Measurements from ENCODE around the gene GRIP2.

Gene GRIP2

DNA sequence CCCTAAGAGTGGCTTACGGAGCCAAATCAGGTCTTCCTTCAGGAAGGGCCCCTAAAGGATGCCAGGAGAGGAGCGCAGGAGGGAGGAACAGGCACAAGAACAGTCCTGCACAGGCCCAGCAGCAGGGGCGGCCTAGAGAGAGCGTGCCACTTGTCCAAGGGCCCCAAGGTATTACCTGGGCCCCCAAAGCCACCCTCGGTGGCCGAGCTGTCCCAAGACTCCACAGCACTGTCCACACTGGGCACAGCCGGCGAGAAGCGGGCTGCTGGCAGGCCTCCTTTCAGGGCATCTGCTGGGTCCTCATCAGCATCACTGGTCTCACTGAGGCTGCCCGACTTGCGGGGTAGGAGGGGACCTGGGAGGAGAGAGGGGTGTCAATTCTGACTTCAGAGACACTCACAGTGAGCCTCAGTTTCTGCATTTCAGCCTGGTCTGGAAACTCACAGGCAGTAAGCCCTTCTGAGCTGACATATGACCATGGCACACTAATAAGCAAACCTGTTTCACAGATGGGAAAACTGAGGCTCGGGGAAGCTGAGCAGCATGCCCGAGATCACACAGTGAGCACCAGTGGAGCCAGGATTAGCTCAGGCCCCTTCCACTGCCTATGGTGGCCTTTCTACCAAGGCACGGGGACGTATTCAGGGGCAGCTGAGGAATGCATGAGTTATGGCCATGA lies 33.4 kb downstream of the GRIP2 start:
- DNase-seq (ENCODE audit: low read depth, low spot score): no peak

DNA sequence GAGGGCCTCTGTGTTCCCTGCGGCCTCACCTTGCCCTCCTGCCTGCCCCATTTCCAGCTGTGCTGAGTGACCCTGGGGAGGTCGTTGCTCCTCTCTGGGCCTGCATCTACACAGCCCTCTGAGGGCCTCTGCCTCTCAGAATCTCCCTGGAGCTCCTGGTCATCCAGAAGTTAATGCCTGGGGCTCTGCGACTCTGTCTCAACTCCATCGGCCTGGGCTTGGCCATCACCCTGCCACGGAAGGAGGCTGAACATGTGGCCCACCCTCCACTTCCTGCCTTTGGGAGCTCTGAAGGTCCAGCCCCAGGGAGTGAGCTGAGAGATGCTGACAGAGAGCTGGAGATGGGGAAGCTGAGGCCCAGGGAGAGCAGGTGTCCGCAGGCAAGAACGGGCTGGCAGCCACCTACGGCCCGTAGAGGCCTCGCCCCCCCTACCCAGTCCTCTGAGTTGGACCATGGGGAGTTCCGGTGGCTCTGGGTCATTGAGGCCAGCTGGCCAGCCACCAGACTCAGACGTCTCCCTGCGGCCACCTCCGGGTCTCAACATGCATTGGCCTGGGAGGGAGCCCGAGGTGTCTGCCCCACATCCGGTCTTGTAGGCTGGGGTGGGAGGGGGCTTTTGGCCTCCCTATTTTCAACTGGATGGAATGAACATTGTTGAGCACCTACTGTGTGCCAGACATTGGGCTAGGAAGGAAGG lies 34.2 kb downstream of the GRIP2 start:
- no peak for DNase-seq (ENCODE audit: low read depth, low spot score)

DNA sequence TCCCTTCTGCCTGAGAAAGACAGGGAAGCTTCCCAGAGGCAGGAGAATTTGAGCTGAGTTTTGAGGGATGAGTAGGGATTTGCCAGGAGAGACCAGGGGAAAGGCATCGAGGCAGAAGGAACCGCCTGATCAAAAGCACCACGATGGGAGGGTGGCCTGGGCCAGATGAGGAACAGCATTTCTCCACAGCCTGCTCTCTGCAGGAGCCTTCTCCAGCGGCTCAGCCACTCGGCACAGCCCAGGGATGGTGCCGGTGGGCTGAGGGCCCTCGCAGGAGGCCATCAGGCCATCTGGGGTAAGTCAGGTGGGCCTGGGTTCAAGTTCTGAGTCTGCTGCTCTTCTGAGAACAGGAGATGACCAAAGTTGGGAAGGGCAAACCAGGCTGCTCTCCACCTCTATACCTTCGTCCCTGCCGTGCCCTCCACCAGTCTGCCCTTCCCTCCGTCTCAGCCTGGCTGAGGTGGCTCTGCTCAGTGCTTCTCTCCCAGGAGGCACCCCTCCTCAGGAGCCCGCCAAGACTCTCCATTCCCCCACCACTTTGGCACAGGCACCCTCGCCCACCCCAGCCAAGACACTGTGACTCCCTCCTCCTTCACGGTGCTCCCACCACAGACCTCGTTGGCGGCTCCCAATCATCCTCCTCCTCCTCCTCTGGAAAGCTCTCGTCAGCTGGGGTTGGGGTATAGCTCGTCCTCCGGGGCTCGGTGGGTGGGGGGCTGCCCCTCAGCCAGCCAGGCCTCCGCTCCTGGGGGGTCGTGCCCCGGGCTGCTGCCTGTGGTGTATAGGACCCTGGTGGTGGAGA lies 34.9 kb downstream of the GRIP2 start:
- no peak for DNase-seq (ENCODE audit: low read depth, low spot score)

DNA sequence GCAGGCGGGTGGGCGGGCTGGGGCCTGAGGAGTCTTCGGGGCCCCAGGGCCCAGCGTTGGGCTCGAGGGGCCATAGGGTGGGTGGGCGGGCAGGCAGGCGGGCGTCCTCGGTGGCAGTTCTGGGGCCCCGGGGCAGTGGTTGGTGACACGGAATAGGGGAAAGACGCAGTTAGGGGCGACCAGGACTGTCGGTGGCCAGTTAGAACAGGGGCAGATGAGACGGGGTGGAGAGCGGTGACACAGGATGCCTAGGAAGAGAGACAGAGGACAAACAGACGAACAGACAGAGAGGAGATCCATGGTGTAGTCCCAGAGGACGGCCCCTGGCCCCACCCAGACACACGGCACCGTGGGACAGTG lies 36.5 kb downstream of the GRIP2 start:
- no peak for DNase-seq (ENCODE audit: low read depth, low spot score)

DNA sequence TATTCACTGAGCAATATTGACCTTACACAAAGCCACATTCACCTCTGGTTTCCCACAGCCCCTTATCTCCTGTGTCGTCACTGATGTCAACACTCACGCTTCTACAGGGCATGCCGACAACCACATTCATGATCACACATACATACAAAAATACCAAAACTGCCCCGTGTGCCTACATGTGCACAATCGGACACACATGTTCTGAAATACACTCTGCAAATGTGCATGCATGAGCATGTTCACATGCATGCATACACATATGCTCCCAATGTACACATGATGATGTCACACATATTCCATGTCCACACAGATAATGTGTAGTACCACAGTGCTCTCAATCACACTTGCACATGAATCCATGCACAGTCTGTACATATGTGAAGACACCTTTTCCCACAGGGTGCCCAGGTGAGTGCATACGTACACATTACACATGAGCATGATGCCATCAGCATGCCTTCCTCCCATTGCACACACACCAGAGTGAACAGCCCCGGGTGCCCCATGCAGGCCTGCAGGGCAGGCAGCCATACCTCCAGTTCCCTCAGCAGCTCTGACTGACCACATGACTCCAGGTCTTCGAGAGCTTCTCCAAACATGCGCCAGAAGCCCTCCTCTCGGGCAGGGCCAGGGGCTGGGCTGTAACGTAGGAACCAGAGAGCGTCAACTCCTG lies 37.0 kb downstream of the GRIP2 start:
- no peak for DNase-seq (ENCODE audit: low read depth, low spot score)

DNA sequence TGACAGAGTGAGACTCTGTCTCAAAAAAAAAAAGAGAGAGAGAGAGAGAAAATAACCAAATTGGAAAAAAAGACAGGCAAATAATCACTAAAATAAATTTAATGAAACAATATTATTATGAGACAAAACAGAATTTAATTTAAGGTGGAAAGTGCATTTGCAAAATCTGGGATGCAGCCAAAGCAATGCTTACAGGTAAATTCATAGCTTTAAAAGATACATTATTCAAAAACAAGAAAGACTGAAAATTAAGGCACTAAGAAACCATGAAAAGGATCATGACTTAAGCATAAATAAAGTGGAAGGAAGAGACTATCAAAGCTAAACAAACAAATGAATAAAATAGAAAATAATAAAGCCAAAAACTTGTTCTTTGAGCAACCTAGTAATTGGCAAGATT lies 37.7 kb downstream of the GRIP2 start:
- DNase-seq (ENCODE audit: low read depth, low spot score): no peak

DNA sequence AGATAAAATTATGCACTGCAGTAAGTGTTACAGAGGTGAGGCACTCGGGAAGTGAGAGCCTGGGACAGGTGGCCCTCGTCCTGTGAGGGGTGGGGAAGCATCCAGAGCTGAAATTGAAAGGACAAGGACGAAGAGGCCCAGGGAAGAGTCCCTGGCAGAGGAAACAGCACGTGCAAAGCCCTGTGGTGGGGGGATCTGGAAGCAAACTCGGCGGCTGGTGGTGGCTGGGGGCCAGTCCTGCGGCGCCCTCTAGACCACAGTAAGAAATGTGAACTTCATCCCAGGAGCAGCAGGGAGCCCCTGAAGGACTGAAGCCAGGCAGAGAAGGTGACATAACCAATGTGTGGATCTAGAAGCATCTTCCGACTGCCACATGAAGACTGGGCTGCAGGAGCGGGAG lies 42.8 kb downstream of the GRIP2 start:
- no peak for DNase-seq (ENCODE audit: low read depth, low spot score)

DNA sequence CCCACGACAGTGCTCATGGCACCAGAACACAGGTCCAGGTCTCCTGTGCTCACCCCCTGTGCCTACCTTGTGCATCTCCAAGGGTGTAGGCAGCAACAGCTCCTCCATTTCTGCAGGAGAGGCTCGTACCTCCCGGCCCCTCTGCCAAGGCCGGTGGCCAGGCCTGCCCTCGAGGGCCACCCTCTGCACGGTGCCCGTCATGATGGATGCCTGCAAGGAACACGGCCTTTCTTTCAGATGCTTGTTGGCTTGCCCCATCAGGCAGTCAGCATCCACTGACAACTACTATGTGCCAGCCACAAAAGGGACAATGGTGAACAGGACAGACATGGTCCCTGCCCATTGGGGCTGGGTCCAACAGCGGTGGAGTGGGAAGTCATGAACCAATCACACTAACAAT lies 43.8 kb downstream of the GRIP2 start:
- DNase-seq (ENCODE audit: low read depth, low spot score): no peak

DNA sequence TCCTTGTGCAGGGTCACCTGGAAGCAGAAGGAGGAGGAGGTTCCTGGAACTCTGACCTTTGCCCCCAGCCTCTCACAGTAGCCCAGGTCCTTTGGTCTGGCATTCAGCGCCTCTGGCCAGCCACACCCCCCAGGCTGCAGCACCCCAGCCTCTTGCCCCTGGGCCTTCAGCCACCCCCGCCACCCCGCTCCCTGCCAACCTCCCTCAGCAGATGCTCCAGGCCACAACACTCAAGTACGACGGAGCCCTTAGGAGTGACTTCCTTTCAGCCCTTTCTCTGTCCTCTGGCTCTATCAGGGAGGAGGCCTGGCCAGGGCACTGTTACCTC lies 45.2 kb downstream of the GRIP2 start:
- no peak for DNase-seq (ENCODE audit: low read depth, low spot score)

DNA sequence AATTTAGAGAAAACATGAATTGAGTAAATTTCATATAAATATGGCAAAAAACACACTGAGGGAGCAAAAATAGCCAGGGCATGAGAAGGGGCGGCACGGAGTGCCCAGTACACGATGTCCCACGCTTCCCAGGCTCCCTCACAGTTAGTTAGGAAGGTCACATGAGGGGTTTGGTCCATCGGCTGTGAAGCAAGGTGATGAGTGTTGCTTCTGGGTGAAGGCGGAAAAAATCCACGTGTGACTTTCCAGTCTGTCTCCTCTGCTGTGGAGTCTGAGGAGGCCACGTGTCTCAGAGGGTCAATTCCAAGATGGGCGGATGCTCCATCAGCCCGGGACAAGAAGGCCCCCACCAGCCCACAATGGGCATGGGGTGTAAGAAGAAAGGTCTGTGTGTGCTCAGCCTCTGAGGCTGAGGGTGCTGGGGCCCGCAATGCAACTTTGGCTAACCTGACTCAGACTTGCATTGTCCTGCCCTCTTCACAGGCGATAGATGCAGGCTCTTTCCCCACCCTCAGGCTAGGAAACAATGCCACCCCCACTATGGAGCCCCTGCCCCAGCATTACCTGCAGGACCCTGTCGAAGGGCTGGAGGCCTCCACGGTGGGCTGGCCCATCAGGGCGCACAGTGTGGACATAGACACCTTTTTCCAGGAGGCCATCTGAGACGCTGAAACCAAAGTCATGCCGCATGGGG lies 45.7 kb downstream of the GRIP2 start:
- no peak for DNase-seq (ENCODE audit: low read depth, low spot score)

DNA sequence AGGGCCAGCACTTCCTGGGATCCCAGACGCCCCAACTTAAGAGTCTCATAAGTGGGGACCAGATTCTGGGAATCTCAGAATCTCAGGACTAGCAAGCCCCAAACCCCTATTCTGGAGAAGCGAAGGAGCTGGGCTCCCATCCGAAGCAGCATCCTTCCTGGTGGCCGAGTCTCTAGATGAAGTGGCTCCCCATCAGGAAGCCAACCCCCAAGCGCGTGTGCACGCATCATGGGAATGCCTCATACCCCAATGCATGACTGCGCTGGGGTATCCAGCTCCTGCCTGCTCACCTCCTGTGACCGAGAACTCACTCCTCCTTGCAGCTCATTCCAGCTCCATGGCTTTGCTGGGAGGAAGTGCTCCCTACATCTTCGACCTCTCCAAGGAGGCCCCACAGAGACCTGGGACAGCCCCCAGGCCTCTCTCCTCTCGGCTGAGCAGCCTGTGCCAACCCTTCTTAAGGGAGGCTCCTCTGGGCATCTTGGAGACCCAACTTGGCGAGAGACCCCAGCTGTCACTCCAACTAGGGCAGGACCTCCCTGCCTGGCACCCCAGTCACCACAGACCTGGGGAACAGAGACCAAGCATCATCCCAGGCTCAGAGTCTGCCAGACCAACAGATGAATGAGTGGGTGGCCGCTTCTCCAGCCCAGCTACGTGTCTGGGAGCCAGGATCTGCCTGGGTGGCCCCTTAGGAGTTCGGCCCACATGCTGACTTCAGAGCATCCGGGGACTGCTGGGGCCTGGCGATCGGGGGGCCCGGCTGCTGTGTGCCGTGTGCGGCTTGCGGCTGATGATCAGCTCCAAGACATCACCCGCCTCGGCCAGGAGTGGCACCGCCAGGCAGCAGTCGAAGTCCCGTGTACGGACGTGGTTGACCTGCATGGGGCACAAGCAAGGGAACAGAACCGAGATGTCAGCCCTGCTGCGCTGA lies 46.9 kb downstream of the GRIP2 start:
- no peak for DNase-seq (ENCODE audit: low read depth, low spot score)

DNA sequence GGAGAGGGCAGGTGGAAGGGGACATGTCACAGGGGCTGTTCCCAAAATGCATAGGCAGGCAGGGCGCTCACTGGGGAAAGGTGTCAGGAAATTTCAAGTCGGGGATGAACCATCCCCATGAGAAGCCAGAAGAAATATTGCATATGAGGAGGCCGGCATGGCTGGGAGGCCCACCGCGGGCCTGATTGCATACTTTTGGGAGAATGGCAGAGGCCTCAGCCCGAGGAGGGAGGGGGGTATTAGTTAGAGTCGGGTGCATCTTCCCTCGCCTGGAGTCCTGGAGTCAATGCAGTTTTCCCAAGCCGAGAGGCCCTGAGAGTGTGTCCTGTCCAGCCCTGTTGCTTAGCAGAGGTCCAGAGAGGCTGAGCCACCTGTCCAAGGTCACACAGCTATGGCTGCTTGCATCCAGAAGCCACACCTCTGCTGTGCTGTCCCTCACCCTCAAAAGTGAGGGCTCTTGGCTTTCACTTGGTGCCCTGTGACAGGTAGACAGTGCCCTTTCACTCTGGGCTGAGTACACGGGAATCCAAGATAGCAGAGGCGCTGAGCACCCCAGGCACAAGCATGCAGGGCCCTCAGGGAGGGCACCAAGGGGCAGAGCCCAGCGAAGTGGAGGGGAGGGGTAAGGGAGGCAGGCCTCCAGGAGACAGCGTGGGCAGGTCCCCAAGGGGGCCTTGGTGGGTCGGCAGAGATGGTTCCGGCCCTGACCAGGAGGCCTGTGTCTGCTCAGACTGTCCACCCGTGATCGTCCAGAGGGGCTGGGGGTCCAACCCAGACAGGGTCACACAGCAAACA lies 48.5 kb downstream of the GRIP2 start:
- DNase-seq (ENCODE audit: low read depth, low spot score): no peak

DNA sequence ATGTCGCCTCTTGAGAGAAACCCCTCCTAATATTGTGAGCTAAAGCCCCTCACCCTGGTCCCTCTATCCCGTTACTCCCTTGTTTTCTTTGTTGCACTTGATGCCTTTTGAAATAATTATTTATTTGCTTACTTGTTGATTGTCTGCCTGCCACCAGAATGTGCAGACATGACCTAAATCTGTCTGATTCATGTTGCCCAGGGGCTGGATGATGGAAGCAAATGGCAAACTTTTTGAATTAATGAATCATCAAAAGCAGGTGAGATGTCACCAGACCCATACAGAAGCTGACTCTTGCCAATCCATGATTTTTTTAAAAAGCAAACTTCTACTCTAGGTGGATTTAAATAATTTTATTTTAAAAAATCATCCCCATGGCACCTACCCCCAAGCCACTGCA lies 49.3 kb downstream of the GRIP2 start:
- no peak for DNase-seq (ENCODE audit: low read depth, low spot score)

DNA sequence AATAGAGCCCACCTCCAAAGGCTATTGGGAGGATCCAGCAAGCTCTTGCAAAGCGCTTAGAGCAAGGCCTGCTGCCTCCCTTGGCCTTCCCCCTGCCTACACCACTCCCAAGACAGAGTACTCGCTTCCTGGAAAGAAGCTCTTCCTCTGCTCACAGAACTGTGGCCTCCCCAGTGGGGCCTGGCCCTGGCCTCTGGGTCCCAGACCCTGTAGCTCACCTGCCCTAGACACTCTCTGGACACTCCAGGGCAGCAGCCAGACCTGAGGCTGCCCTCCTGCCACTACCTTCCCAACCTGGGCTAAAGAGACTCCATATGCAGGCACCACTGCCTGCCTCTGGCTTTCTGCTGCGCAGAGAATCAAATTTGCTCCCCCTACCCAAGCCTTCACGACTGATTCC lies 49.9 kb downstream of the GRIP2 start:
- no peak for DNase-seq (ENCODE audit: low read depth, low spot score)

DNA sequence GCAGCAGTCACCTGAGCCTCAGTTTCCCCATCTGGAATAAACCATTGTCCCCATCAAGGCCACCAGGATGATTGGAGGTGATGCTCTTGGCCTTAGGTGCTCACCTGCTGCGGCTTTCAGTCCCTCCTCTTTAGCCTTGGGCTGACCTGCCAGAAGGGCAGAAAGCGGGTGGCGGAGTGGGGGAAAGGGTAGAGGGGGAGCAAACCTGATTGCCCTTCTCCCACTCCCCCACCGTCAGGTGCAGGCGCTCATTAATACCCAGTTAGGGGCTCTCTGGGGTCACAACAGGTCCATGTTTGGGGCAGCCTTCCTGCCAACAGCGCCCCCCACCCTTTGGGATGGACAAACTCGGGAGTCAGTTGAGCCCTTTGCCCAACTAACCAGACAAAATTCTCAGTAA lies 50.5 kb downstream of the GRIP2 start:
- DNase-seq (ENCODE audit: low read depth, low spot score): no peak

DNA sequence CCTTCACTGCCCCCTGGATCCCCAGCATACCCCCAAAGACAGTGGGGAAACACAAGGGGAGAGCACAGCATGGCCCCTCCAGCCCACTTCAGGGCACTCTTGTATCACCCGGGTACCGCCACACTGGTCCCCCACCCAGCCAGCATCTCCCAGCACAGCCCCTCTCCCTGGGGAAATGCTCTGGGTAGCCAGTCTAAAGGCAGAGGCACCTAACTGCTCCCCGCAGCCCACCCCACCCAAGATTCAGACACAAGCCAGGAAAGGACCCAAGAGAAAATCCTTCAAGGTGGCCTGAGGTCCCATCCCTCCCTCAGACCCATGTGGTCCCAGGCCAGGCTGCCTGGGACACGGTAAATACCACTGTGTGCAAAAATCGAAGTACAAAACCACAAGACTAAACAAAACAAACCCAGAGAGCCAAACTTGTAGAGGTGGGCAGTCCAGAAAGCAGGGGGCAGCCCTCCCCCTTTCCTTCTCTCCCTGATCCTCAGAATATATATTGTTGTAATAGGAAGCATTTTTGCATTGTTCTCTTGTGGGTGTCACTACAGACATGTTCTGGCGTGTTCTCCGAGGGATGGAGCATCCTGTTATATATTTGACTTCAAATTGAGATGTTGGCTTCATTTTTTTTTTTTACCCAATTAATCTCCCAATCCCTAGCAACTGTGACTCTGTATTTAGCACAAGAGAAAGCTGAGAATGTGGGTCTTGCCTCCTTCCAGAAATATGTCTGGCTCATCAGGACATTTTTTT lies 51.7 kb downstream of the GRIP2 start:
- DNase-seq (ENCODE audit: low read depth, low spot score): no peak

DNA sequence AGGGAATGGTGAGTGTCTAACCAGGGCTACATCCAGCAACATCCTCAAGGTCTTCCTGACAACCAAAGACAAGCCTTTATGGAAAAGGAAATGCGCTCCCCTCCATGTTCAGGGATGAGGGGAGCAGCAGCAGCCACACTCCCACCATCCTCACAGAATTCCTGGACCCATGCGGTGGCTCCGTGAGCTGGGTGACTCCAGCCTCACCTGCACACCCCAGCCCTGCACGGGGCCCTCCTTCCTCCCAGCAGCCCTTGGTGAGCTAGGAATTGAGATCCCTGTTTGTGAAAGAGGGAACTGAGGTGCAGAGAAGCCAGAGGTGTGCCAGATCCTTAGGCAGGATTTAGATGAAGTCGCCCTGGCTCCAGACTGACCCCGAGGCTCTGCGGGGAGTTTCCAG lies 52.3 kb downstream of the GRIP2 start:
- DNase-seq (ENCODE audit: low read depth, low spot score): no peak

DNA sequence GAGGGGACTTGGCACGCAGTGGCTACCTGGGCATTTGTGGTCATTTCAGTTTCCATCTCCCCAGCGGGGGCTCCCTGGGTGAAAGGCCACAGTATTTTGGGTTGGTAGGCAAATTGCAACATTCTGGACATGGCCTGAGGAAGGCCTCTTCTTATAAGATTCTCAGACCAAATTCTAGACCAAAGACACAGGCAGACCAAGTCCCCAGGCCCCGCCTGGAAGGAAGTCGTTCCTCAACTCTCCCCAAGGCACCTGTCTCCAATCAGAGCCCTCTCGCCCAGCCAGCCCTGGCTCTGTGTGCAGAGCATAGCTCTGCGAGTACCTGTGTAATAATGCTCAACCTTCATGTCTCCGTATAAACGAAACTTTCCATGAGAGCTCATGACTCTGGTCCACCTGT lies 53.1 kb downstream of the GRIP2 start:
- DNase-seq (ENCODE audit: low read depth, low spot score): no peak

DNA sequence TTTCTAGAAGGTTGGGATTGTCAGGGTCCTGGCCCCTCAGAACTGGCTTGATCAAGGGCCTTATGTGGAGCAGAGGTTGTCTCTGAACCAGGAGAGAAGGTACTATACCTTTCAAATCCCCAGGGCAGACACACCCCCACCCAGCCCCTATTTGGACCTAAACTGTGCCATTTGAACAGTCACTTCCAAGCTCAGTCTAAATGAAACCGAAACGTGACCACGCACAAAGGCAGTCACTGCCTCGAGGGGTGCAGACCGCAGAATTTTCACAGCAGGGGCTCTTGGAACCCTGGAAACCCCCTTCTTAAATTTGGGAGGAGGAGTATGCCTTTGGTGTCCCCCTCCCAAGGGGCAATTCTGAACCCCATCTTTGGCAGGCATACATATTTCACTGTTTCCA lies 53.7 kb downstream of the GRIP2 start:
- DNase-seq (ENCODE audit: low read depth, low spot score): no peak
